ENCODE data around the gene NRG3. TPM values are rescaled to one million over a fixed set of nuclear protein-coding genes. Genes with fewer than 3 reads are reported as not detected.

Gene NRG3
- total and polyA plus RNA-seq, 5 donors from 2014 or later, result not detected

- H3K27ac Mint-ChIP-seq, result no peak overlapping the region
- Histone ChIP-seq H3K4me1 (ENCODE audit: control insufficient read depth, insufficient read depth, low read length, poor library complexity, severe bottlenecking) (no peaks in the 10 kb centered on the region), H3K27me3 (ENCODE audit: control insufficient read depth, insufficient read depth, low read length) (no peaks in the 10 kb centered on the region), H3K36me3 (ENCODE audit: control insufficient read depth, insufficient read depth, low read length) (no peaks in the 10 kb centered on the region), H3K4me3 (ENCODE audit: low read depth, low read length) (no peak overlapping the region), H3K9me3 (ENCODE audit: control insufficient read depth in 2 of 2, low read length in 2 of 2) (no peaks in the 10 kb centered on the region), H3K27ac (ENCODE audit: insufficient read depth, low read length, poor library complexity, severe bottlenecking) (no peak overlapping the region)
- no peak overlapping the region for H3K4me3 Mint-ChIP-seq
- H3K4me1 Mint-ChIP-seq, result no peaks in the 10 kb centered on the region
- ATAC-seq (ENCODE audit: low read depth in 2 of 2) (no peak), DNase-seq (no peak)
- peaks cover 0 to 12% (median 1%) of the 10 kb centered on the region in 7 donors for H3K9me3 Mint-ChIP-seq
- H3K36me3 Mint-ChIP-seq, result no peaks in the 10 kb centered on the region
- H3K27me3 Mint-ChIP-seq, result no peaks in the 10 kb centered on the region
These were observed 1035.3 kb downstream of the NRG3 start for GRCh38 chr10:82910301-82910700.

GRCh38 chr10:82914655-82915136 lies 1039.7 kb downstream of the NRG3 start:
- no peak for ATAC-seq (ENCODE audit: low read depth in 2 of 2)
- Histone ChIP-seq H3K36me3 (ENCODE audit: control insufficient read depth, insufficient read depth, low read length) (no peaks in the 10 kb centered on the region), H3K9me3 (ENCODE audit: control insufficient read depth in 2 of 2, low read length in 2 of 2) (no peaks in the 10 kb centered on the region), H3K27me3 (ENCODE audit: control insufficient read depth, insufficient read depth, low read length) (no peaks in the 10 kb centered on the region), H3K4me1 (ENCODE audit: control insufficient read depth, insufficient read depth, low read length, poor library complexity, severe bottlenecking) (no peaks in the 10 kb centered on the region), H3K4me3 (ENCODE audit: low read depth, low read length) (no peak overlapping the region), H3K27ac (ENCODE audit: insufficient read depth, low read length, poor library complexity, severe bottlenecking) (no peak overlapping the region)
- Mint-ChIP-seq H3K4me3 (no peak overlapping the region), H3K4me1 (no peaks in the 10 kb centered on the region), H3K36me3 (no peaks in the 10 kb centered on the region), H3K27ac (no peak overlapping the region), H3K9me3 (peaks cover 0 to 22% (median 4%) of the 10 kb centered on the region in 7 donors), H3K27me3 (no peaks in the 10 kb centered on the region)
- no peak for DNase-seq

- ATAC-seq (ENCODE audit: low read depth in 2 of 2) (no peak), DNase-seq (no peak)
- H3K9me3 Mint-ChIP-seq, result peaks cover 0 to 22% (median 4%) of the 10 kb centered on the region in 7 donors
- Histone ChIP-seq H3K4me3 (ENCODE audit: low read depth, low read length) (no peak overlapping the region), H3K9me3 (ENCODE audit: control insufficient read depth in 2 of 2, low read length in 2 of 2) (no peaks in the 10 kb centered on the region), H3K4me1 (ENCODE audit: control insufficient read depth, insufficient read depth, low read length, poor library complexity, severe bottlenecking) (no peaks in the 10 kb centered on the region), H3K36me3 (ENCODE audit: control insufficient read depth, insufficient read depth, low read length) (no peaks in the 10 kb centered on the region), H3K27ac (ENCODE audit: insufficient read depth, low read length, poor library complexity, severe bottlenecking) (no peak overlapping the region), H3K27me3 (ENCODE audit: control insufficient read depth, insufficient read depth, low read length) (no peaks in the 10 kb centered on the region)
- no peak overlapping the region for H3K27ac Mint-ChIP-seq
- no peaks in the 10 kb centered on the region for H3K36me3 Mint-ChIP-seq
- no peaks in the 10 kb centered on the region for H3K27me3 Mint-ChIP-seq
- no peaks in the 10 kb centered on the region for H3K4me1 Mint-ChIP-seq
- no peak overlapping the region for H3K4me3 Mint-ChIP-seq
These were observed 1041.9 kb downstream of the NRG3 start for GRCh38 chr10:82916941-82917340.

- Mint-ChIP-seq H3K27me3 (no peaks in the 10 kb centered on the region), H3K4me1 (no peaks in the 10 kb centered on the region), H3K36me3 (no peaks in the 10 kb centered on the region), H3K27ac (no peak overlapping the region), H3K9me3 (peaks cover 1 to 27% (median 4%) of the 10 kb centered on the region in 7 donors), H3K4me3 (no peak overlapping the region)
- Histone ChIP-seq H3K27ac (ENCODE audit: insufficient read depth, low read length, poor library complexity, severe bottlenecking) (no peak overlapping the region), H3K4me3 (ENCODE audit: low read depth, low read length) (no peak overlapping the region), H3K4me1 (ENCODE audit: control insufficient read depth, insufficient read depth, low read length, poor library complexity, severe bottlenecking) (no peaks in the 10 kb centered on the region), H3K36me3 (ENCODE audit: control insufficient read depth, insufficient read depth, low read length) (no peaks in the 10 kb centered on the region), H3K27me3 (ENCODE audit: control insufficient read depth, insufficient read depth, low read length) (no peaks in the 10 kb centered on the region), H3K9me3 (ENCODE audit: control insufficient read depth in 2 of 2, low read length in 2 of 2) (no peaks in the 10 kb centered on the region)
- ATAC-seq (ENCODE audit: low read depth in 2 of 2) (no peak), DNase-seq (no peak)
These were observed 1043.0 kb downstream of the NRG3 start for GRCh38 chr10:82918022-82918421.

GRCh38 chr10:82922046-82922445 lies 1047.1 kb downstream of the NRG3 start:
- H3K9me3 Mint-ChIP-seq, result peaks cover 3 to 28% (median 5%) of the 10 kb centered on the region in 7 donors
- DNase-seq, result no peak
- Histone ChIP-seq H3K4me3 (ENCODE audit: low read depth, low read length) (no peak overlapping the region), H3K27ac (ENCODE audit: insufficient read depth, low read length, poor library complexity, severe bottlenecking) (no peak overlapping the region), H3K27me3 (ENCODE audit: control insufficient read depth, insufficient read depth, low read length) (no peaks in the 10 kb centered on the region), H3K36me3 (ENCODE audit: control insufficient read depth, insufficient read depth, low read length) (no peaks in the 10 kb centered on the region), H3K9me3 (ENCODE audit: control insufficient read depth in 2 of 2, low read length in 2 of 2) (no peaks in the 10 kb centered on the region), H3K4me1 (ENCODE audit: control insufficient read depth, insufficient read depth, low read length, poor library complexity, severe bottlenecking) (no peaks in the 10 kb centered on the region)
- H3K27me3 Mint-ChIP-seq, result no peaks in the 10 kb centered on the region
- H3K4me3 Mint-ChIP-seq, result no peak overlapping the region
- ATAC-seq (ENCODE audit: low read depth in 2 of 2), result no peak
- no peaks in the 10 kb centered on the region for H3K36me3 Mint-ChIP-seq
- H3K27ac Mint-ChIP-seq, result no peak overlapping the region
- no peaks in the 10 kb centered on the region for H3K4me1 Mint-ChIP-seq

- DNase-seq (no peak), ATAC-seq (ENCODE audit: low read depth in 2 of 2) (no peak)
- Histone ChIP-seq H3K4me3 (ENCODE audit: low read depth, low read length) (no peak overlapping the region), H3K36me3 (ENCODE audit: control insufficient read depth, insufficient read depth, low read length) (no peaks in the 10 kb centered on the region), H3K4me1 (ENCODE audit: control insufficient read depth, insufficient read depth, low read length, poor library complexity, severe bottlenecking) (no peaks in the 10 kb centered on the region), H3K27ac (ENCODE audit: insufficient read depth, low read length, poor library complexity, severe bottlenecking) (no peak overlapping the region), H3K27me3 (ENCODE audit: control insufficient read depth, insufficient read depth, low read length) (no peaks in the 10 kb centered on the region), H3K9me3 (ENCODE audit: control insufficient read depth in 2 of 2, low read length in 2 of 2) (no peaks in the 10 kb centered on the region)
- H3K9me3 Mint-ChIP-seq, result peaks cover 3 to 22% (median 4%) of the 10 kb centered on the region in 7 donors
- no peak overlapping the region for H3K4me3 Mint-ChIP-seq
- peak overlapping the region in 1 of 3 donors; percentile 20 for H3K27ac Mint-ChIP-seq
- no peaks in the 10 kb centered on the region for H3K4me1 Mint-ChIP-seq
- no peaks in the 10 kb centered on the region for H3K36me3 Mint-ChIP-seq
- no peaks in the 10 kb centered on the region for H3K27me3 Mint-ChIP-seq
These were observed 1047.8 kb downstream of the NRG3 start for GRCh38 chr10:82922755-82923154.

GRCh38 chr10:82924711-82925110 lies 1049.7 kb downstream of the NRG3 start:
- Histone ChIP-seq H3K4me3 (ENCODE audit: low read depth, low read length) (no peak overlapping the region), H3K27ac (ENCODE audit: insufficient read depth, low read length, poor library complexity, severe bottlenecking) (no peak overlapping the region), H3K4me1 (ENCODE audit: control insufficient read depth, insufficient read depth, low read length, poor library complexity, severe bottlenecking) (no peaks in the 10 kb centered on the region), H3K9me3 (ENCODE audit: control insufficient read depth in 2 of 2, low read length in 2 of 2) (no peaks in the 10 kb centered on the region), H3K36me3 (ENCODE audit: control insufficient read depth, insufficient read depth, low read length) (no peaks in the 10 kb centered on the region), H3K27me3 (ENCODE audit: control insufficient read depth, insufficient read depth, low read length) (no peaks in the 10 kb centered on the region)
- no peaks in the 10 kb centered on the region for H3K27me3 Mint-ChIP-seq
- H3K4me3 Mint-ChIP-seq, result no peak overlapping the region
- H3K9me3 Mint-ChIP-seq, result peaks cover 3 to 26% (median 8%) of the 10 kb centered on the region in 7 donors
- no peak for DNase-seq
- no peaks in the 10 kb centered on the region for H3K36me3 Mint-ChIP-seq
- no peaks in the 10 kb centered on the region for H3K4me1 Mint-ChIP-seq
- no peak for ATAC-seq (ENCODE audit: low read depth in 2 of 2)
- H3K27ac Mint-ChIP-seq, result no peak overlapping the region

- no peaks in the 10 kb centered on the region for H3K4me1 Mint-ChIP-seq
- H3K9me3 Mint-ChIP-seq, result peaks cover 2 to 23% (median 7%) of the 10 kb centered on the region in 7 donors
- H3K36me3 Mint-ChIP-seq, result no peaks in the 10 kb centered on the region
- Histone ChIP-seq H3K36me3 (ENCODE audit: control insufficient read depth, insufficient read depth, low read length) (no peaks in the 10 kb centered on the region), H3K4me3 (ENCODE audit: low read depth, low read length) (no peak overlapping the region), H3K27ac (ENCODE audit: insufficient read depth, low read length, poor library complexity, severe bottlenecking) (no peak overlapping the region), H3K4me1 (ENCODE audit: control insufficient read depth, insufficient read depth, low read length, poor library complexity, severe bottlenecking) (no peaks in the 10 kb centered on the region), H3K27me3 (ENCODE audit: control insufficient read depth, insufficient read depth, low read length) (no peaks in the 10 kb centered on the region), H3K9me3 (ENCODE audit: control insufficient read depth in 2 of 2, low read length in 2 of 2) (no peaks in the 10 kb centered on the region)
- H3K27ac Mint-ChIP-seq, result no peak overlapping the region
- ATAC-seq (ENCODE audit: low read depth in 2 of 2), result no peak
- H3K4me3 Mint-ChIP-seq, result peak overlapping the region in 1 of 4 donors; percentile 51
- DNase-seq, result no peak
- no peaks in the 10 kb centered on the region for H3K27me3 Mint-ChIP-seq
These were observed 1050.6 kb downstream of the NRG3 start for GRCh38 chr10:82925547-82925946.
